Stimulated activated CD4-positive, alpha-beta T cell treated with anti-CD3 and anti-CD28 coated beads, Interleukin-1b, Interleukin-23, amount 100 ng/mL, for 24 hours (primary cell): ENCODE measurements around the gene ZNF598.
A peak's percentile ranks its signal among the peaks of the same experiment; 100 is the strongest.

Experiments
- DNase-seq, 4 experiments: peaks; one replicate each; pipeline ENCODE4 v3.0.0-alpha.2; 2020; ENCODE audit warnings: low read depth in 4 of 4, low spot score in 1 of 4

ZNF598 gene

DNA sequence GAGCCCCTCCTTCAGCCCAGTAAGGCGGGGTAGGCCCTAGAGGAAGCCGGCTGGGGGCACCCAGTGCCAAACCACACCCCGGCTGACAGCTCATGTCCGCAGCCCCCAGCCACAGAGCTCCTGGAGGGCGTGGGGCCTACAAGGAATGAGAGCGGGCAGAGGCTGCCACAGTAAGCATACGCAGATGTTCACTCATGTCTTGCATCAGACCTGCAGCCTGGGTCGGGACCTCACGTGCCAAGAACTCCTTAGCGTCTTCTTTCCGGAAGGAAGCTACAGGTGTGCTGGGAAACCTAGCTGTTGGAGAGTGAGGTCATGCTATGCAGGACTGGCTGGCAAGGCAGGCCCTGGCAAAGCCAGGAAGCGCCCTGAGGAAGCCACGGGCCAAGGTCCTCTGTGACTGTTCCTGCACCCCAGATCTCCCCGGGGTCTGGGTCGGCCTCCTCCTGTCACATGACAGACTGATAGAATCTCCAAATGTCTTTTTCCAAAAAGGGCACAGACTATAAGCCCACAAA is 1.6 kb downstream of the ZNF598 start:
- DNase-seq: no peak

DNA sequence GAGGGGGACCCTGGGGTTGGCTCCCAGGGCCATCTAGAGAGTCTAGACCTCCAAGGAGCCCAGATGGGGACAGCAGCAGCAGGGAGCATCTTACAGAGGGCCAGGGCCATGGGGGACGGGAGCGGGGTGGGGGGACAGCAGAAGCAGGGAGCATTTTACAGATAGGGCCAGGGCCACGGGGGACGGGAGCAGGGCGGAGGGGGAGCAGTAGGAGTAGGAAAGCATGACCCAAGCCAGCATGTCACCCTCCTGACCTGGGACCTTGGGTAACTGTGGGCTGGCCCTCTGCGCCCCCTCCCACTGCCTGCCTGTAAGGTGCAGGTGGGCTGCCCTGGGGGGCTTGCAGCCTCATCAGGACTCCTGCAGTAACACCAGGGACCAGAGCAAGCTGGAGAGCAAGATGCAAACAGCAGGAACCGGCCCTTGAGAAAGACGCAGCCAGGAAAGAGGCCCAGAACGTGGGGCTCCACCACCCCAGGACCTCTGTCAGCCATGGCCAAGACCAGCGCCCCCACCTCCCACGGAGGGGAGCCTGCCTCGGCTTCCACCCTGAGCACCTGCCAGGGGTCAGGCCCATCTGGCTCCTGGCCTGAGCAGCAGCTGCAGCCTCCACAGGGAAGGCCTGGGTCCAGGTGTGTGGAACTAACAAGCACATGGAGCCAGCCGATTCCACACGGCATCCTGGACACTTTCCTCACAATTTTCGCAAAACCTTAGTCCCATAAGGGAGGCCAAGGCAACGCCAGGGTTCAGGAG is 2.4 kb downstream of the ZNF598 start:
- no peak for DNase-seq

DNA sequence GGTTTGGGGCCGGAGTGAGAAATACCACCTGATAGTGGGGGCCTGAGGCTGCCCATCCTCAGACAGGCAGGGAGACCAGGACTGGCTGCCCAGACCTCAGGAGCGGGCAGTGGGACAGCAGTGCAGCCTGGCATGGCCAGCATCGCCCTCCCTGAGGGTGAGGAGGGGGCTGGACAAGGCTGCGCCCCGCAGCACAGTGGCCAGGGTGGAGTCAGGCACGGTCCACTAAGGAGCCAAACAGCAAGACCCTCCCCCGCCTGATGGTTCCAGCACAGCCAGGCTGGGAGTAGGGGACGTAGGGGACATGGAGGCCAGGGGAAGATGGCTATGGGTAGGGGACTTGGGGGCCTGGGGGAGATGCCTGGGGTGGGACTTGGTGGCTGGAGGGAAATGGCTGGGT is 3.3 kb downstream of the ZNF598 start:
- no peak for DNase-seq

DNA sequence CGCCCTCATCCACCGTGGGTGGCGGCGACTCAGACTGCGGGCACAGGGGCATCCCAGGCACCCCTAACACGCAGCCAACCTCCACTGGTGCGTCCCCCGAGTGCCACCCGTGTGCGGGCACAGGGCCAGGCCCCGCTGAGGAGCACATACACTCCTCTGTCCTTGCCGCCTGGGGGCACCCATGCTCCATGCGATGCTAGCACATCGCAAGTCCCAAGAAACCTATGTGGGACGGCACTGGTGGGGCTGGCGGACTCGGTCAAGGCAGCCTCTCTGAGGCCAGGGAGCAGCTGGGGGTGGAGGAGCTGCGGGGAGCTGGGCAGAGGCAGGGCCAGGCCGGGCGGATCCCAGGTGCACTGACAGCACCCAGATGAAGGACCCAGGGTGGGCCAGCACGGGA is 4.0 kb downstream of the ZNF598 start:
- DNase-seq: no peak

DNA sequence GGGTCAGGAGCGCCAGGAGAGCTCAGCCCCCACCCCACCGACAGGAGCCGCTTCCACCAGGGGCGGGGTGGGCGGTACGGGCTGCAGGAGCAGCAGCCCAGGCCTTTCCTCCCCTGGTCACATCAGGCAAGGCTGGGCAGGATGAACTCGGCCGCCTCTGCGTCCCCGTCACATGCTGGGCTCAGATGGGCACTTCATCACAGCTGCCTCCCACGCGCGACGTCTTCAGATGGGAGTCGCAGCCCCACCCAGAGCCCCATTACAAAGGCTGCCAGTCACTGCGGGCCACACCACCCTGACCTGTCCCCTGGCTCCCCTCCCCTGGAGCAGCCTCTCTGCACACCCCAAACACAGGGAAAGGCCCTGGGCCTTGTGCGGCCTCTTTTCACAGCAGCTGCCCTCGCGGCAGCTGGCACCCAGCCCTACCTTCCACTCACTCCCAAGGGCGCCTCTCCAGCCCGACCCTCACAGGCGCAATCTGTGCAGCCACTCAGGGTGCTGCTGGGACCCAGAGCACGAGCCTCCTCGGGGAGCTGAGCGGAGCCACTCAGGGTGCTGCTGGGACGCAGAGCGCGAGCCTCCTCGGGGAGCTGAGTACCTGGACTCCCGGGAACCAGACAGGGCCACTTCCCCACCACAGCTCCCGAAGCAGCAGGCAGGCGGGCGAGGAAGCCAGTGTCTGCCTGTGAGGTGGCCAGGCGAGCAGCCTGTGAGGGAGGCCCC is 4.7 kb downstream of the ZNF598 start:
- no peak for DNase-seq

DNA sequence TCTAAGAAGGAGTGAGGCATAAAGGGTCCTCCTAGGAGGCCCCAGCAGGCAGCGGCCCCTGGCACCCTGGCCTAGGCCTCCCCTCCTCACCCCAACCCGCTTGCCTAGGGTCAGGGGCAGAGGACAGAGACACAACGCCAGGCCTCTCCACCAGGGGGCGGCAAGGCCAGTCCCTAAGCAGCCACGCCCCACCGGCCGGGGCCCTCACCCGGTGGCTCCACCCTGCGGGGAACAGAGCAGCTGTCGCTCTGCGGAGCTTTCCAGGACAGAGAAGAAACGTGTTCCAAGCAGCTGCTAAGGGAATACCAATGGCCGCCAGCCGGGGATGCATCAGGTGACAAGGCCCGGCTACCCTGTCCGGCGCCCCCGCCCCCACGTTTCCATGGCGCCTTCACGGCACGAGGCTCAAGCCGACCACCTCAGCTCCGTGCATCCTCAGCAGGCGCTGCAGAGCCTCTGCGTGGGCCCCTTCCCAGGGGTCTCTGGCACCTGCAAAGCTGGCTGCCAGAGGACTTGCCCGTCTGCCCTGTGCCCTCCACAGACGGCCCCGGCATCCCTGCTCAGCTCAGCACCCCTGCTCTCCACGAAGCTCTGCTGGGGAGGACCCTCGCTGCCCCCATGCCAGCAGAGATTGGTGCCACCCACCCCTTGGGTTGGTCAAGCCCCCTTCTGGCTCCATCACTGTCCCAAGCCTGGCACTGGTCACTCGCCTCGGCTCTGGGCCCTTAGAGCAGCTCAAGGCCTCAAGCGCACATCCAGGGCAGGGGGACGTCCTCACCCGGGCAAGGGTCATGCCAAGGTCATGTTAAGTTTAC is 5.6 kb downstream of the ZNF598 start:
- peak; percentile 70 to 89 (median 79) for DNase-seq

DNA sequence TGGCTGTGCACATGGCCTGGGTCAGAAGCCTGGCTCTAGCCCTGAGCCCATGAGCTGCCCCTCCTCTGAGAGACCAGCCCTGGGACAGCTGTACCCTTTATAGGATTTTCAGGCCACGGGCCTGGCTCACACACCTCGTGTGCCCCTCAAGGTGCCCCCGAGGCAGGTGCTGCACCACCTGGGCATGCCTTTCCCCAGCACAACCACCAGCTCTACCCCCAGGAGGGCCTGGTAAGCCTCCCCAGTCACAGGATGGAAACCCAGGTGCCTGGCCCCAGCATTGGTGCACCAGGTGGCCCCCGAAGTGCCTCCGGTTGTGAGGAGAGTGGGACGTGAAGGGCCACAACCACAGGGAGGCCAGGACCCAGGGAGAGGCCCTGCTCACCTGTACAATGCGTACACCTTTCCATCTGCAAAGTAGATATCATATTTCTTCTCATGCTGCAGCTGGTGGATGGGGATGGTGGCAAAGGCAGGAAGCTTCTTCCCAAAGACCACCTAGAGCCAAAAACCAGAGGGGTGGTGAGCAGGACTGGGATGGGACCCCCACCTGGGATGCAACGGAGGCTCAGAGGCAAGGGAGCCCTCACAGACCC is 6.3 kb downstream of the ZNF598 start:
- DNase-seq: no peak

DNA sequence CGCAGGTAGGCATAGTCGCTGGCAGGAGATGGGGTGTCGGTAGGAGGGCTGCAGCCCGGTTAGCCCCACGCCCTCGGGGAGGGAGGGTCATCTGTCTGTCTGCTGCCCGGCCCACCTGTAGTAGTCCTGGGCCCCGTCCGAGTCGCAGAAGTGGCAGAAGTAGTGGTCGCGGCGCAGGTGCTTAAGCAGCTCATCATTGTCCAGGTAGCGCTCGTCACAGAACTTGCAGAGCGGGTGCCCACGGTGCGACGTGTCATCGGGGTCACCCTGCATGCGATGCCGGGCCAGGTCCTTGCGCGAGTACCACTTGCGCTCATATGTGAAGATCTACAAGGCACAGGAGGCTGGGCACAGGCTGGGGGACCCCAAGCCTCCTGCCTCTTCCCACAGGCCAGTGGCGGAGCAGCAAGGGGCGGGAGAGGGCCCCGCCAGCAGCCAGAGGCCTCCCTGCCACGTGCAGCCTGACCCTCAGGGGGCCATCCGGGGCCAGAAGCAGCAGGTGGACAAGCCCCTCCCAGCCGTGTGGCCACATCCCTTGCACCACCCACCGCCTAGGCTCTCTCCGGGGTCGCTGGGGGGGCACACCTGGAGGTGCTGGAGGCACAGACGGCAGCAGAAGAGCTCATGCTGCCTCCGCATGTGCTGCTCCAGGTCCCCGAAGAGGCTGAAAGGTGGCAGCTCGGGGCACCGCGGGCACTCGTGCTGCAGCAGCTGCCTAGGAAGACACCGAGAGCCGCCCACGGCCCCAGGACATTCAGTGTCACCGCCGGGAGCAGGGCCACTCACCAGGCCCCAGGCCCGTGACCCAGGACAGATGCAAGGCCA is 7.0 kb downstream of the ZNF598 start:
- DNase-seq: no peak

DNA sequence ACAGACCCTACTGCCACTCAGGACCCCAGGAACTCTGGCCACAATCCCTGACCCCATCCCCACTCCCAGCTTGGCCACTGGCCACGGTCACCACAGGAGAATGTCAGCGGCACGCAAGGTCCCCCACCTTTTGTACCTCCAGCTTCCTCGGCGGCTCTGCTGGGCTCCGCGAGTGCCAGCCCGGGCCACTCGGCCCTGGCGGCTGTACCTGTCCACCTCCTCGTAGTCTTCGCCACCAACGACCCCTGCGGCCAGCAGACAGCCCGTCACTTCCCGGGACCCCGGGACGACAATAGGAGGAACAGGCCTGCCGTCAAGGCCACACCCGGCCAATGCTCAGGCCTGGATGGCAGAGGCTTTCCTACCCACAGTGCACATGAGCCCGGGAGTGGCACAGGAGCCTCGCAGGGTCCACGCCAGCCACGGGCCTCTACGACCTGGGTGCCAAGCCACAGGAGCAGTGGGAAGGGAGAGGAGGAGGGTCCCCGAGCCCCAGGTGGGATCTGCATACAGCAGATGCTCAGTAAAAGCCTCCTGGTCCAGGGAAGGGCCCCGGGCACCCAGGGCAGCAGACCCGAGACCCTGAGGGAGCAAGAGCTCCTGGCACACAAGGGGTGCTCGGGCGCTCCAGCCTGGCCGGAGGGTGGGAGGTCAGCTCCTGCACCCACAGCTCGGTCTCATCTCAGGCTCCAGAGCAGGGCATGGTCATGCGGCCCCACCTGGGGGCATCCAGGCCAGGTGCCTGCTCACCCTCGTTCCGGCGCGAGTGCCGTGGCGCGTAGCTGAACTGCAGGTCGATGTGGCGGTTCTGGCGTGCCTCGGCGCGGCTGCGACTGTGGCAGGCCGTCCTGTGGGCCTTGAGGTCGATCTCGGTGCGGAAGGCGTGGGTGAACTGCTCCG is 7.9 kb downstream of the ZNF598 start:
- DNase-seq: no peak

DNA sequence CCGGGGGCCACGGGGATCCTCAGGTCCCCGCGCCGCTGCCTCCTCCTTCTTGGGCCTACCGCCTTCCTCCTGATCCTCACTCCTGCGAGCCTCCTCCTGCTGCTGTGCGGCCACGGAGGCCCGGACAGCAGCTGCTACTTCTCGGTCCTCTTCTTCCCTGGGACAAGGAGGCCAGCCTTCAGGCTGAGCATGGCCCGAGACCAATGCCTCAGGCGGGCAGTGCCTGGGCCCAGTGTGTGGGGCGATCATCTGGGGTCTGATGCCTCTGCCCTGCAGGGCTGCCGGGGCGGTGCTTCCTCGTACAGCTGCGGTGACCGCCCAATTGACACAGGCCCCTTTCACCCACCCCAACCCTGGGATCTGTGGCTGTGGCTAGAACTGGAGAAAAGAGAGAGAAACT is 8.6 kb downstream of the ZNF598 start:
- no peak for DNase-seq

DNA sequence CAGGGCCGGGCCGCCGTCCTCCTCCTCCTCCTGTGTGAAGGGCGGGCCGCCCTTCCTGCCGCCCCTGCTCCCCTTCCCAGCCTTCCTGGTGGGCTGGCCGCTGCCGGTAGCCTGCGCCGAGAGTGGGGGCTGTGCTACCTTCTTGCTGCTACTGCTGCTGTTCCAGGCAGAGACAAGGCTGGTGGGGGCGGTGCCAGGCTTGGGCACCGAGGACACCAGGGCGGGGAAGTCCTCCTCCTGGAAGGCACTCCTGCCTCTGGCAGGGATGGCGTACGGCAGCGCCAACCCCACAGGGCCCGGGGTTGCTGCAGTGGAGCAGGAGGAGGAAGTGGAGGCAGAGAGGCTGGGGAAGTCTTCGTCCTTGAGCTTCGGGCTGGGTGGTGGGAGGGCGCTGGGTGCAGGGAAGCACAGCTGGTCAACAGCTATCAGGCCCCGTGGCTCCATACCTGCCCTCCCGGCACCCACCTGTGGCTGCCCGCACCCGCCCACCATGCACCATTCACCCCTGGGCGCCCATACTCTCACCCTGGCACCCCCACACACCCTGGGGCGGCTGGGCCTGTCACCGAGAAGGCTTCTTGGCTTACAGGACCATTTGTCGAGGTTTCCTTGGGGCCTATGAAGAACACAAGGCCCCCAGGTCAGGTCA is 9.6 kb downstream of the ZNF598 start:
- DNase-seq: no peak

DNA sequence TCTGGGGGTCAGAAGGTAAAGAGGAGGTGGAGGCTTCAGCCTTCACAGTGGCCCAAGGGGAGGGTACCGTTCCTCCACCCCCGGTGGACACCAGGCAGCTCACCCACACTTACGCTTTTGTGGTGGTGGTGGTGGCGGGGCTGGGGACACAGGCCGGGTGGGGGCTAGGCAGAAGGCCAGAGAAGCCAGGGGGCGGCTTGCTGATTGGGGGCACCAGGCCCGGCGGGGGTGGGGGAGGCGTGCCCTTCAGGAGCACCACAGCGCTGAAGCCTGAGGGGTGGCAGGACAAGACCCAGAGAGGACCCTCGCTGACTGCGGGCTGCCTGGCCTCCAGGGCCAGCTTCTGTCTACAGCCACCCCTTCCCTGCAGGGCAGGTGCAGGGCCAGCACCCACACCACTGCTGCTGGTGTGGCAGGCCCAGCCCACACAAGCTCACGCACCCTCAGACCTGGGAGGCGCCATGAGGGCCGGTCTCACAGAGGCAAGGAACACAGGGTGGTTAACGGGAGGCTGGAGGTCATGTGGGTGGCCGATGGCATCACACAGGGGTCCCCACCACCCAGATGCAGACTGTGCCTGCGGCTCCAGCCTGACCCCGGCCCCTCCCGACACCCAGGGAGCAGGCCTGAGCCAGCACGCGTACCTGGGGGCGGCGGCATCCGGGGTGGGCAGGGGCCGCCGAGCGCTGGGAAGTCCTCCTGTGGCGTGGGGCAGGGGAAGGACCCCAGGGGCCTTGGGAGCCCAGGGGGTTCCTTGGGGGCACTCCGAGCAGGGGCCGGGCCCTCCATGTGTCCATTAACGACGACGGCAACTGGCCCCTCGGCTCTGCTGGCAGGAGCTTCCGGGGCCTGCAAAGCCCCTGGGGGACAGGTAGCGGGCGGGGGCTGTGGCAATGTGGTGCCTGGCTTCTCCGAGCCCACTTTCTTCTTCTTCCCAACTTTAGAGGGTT is 10.5 kb downstream of the ZNF598 start:
- no peak for DNase-seq

DNA sequence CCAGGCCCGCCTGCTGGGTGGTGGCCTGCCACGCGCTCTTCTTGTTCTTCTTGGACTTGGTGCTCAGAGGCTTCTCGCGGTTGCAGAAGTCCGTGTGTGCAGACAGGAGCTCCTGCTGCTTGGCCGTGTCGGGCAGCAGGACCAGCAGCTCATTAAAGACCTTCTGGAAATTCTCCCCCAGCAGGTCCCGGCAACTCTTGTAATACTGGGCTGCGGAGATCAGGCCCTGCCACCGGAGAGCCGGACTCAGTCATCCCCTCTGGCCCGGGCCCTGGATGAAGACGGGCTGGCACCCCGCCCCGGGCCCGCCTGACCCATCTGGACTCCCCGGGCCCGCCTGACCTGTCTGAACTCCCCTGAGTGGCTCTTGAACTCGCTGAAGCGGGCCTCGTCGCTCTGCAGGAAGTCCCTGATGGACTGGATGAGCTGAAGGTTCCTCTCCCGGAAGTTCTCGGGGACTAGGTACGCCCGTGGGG is 11.2 kb downstream of the ZNF598 start:
- no peak for DNase-seq

DNA sequence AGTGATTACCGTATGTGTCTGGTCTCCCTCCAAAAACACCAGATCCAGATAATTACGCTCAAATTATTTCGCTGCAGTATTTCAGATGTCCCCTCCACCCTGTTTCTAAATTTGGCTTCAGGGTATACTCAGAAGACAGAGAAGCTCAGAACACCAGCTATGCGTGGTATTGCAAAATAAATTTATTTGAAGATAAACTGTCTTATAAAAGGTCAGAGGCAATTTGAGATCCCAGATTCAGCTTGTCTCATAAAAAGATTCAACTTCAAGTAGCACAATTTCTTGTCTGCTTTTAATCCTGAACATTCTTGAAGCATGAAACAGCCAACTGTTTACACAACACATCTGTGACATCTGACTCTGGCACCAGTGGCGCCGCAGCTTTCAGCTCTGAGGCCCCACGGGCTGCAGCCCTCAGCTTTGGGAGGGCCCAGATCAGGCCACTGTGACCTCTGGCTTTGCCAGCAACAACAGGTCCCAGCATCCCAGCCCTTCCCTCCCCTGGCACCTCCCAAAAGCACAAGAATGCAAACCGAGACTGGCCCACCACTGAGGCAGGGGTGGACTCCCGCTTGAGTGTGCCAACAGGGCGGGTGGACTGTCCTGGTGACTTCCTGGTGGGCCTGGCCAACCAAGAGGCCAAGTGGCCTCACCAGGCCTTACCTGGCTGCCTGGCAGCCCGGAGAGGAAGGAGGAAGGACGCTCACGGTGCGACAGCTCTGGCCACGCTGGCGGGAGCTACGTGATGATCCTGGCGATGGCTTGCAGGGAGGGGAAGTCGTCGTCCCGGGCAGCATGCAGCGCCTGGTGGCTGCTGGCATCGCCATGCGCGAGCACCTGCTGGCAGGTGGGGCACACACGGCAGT is 11.9 kb downstream of the ZNF598 start:
- DNase-seq: no peak

DNA sequence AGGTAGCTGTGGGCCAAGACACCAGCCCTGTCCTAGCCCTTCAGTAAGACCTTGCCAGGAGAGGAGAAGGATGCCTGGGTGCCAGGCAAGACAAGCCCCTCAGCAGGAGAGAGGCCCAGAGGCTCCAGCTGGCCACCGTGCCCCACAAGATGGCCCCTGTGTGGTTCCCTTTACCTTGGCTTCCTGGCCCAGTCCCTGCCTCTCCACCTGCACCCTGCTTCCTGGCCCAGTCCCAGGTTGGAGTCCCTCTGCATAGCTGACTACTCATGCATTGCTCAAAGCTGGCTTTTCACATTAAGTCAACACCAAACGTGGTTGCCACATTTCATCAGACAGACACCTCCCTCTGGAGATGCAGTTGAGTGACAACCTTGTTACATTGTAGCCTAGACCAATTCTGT is 15.9 kb downstream of the ZNF598 start:
- DNase-seq: no peak

DNA sequence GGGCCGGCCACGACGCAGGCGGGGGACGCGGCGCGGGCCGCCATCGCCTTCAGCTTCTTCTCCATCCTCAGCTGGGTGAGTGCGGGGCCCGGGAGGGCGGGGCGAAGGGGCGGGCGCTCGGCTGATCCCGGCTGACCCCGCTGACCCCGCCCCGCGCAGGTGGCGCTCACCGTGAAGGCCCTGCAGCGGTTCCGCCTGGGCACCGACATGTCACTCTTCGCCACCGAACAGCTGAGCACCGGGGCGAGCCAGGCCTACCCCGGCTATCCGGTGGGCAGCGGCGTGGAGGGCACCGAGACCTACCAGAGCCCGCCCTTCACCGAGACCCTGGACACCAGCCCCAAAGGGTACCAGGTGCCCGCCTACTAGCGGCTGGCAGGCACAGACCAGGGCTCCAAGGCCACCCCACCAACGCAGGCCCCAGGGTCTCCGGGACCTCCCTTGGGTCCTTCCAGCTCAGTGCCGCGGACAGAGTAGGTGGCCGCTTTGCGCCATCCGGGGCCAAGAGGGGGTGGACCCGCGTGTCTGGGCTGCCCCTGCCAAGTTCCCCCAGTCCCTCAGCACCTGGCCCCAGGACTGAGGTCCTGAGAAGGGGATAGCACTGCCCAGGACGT is 16.8 kb downstream of the ZNF598 start:
- DNase-seq: no peak
